ENCODE results near the gene RPUSD2.

The RPUSD2 gene

GRCh38 chr15:40549894-40550293, 19.2 kb upstream of the RPUSD2 start:
- Histone ChIP-seq H3K4me1 (ENCODE audit: control insufficient read depth, insufficient read depth, low read length) (peaks cover 17% of the 10 kb centered on the region), H3K9ac (ENCODE audit: low read depth, low read length) (no peak overlapping the region), H3K9me3 (ENCODE audit: control insufficient read depth, insufficient read depth, low read length) (no peaks in the 10 kb centered on the region), H3K36me3 (ENCODE audit: control insufficient read depth, insufficient read depth, low read length) (peaks cover 3% of the 10 kb centered on the region), H3K27me3 (ENCODE audit: control insufficient read depth, insufficient read depth, low read length) (no peaks in the 10 kb centered on the region), H3K4me3 (ENCODE audit: low read depth, low read length) (no peak overlapping the region)

DNA sequence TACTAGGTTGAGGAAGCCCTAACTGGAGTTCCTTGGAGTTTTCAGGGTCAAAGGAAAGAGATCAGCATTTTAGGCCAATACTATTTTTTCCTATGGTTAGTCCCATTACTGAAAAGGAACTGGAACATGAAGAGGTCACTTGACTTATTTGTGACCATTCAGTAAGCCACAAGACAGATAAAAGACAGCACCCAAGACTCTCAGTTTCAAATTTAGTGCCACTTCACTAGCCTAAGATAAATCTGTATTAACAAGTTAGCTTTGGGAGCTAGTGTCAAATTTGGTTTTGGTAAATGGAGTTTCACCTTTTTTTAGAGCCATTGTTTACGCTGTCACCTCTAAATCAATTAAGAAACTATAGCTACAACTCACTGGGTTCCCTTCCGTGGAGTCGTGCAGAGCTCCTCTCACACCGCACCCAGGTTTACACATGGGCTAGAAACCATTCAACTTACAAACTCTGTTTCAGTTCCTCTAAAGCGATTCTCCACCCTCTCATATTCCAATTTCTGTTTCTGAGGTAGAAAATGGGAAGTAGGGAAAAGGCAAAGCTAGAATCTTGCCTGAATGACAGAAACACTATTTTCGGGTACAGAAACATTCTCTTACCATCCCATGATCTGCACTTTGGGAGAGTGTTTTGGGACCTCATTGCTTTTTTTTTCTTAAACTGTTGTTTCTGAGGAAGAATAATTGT, 18.6 kb upstream of the RPUSD2 start:
- H3K9me3 ChIP-seq (ENCODE audit: control insufficient read depth, insufficient read depth, low read length), result no peaks in the 10 kb centered on the region
- no peaks in the 10 kb centered on the region for H3K27me3 ChIP-seq (ENCODE audit: control insufficient read depth, insufficient read depth, low read length)
- H3K4me1 ChIP-seq (ENCODE audit: control insufficient read depth, insufficient read depth, low read length), result peaks cover 19% of the 10 kb centered on the region
- peaks cover 3% of the 10 kb centered on the region for H3K36me3 ChIP-seq (ENCODE audit: control insufficient read depth, insufficient read depth, low read length)
- no peak overlapping the region for H3K4me3 ChIP-seq (ENCODE audit: low read depth, low read length)
- H3K9ac ChIP-seq (ENCODE audit: low read depth, low read length), result no peak overlapping the region

GRCh38 chr15:40554161-40554525, 15.0 kb upstream of the RPUSD2 start:
- Histone ChIP-seq H3K4me1 (ENCODE audit: control insufficient read depth, insufficient read depth, low read length) (peaks cover 19% of the 10 kb centered on the region), H3K9me3 (ENCODE audit: control insufficient read depth, insufficient read depth, low read length) (no peaks in the 10 kb centered on the region), H3K36me3 (ENCODE audit: control insufficient read depth, insufficient read depth, low read length) (peaks cover 3% of the 10 kb centered on the region), H3K27me3 (ENCODE audit: control insufficient read depth, insufficient read depth, low read length) (no peaks in the 10 kb centered on the region), H3K4me3 (ENCODE audit: low read depth, low read length) (no peak overlapping the region), H3K9ac (ENCODE audit: low read depth, low read length) (no peak overlapping the region)

DNA sequence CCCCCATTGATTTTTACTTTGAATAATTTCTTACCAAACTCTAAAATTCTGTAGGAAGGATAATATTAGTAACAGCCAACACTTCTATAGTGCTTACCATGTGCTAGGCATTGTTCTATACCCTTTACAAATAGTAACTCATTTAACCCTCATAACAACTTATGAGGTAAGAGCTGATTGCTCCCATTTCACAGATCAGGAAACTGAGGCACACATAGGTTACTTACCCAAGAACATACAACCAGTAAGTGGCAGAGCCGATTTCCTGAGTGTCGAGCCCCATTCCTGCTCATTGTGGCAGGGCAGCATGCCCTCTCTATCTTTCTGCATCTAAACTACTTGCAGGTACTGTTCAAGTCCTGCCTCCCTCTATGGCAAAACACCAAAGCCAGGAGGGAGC, 13.2 kb upstream of the RPUSD2 start:
- Histone ChIP-seq H3K36me3 (ENCODE audit: control insufficient read depth, insufficient read depth, low read length) (no peaks in the 10 kb centered on the region), H3K27me3 (ENCODE audit: control insufficient read depth, insufficient read depth, low read length) (no peaks in the 10 kb centered on the region), H3K4me3 (ENCODE audit: low read depth, low read length) (no peak overlapping the region), H3K4me1 (ENCODE audit: control insufficient read depth, insufficient read depth, low read length) (peaks cover 19% of the 10 kb centered on the region), H3K9me3 (ENCODE audit: control insufficient read depth, insufficient read depth, low read length) (no peaks in the 10 kb centered on the region), H3K9ac (ENCODE audit: low read depth, low read length) (no peak overlapping the region)

GRCh38 chr15:40558952-40559742, 10.0 kb upstream of the RPUSD2 start:
- no peak overlapping the region for H3K9ac ChIP-seq (ENCODE audit: low read depth, low read length)
- H3K9me3 ChIP-seq (ENCODE audit: control insufficient read depth, insufficient read depth, low read length), result no peaks in the 10 kb centered on the region

DNA sequence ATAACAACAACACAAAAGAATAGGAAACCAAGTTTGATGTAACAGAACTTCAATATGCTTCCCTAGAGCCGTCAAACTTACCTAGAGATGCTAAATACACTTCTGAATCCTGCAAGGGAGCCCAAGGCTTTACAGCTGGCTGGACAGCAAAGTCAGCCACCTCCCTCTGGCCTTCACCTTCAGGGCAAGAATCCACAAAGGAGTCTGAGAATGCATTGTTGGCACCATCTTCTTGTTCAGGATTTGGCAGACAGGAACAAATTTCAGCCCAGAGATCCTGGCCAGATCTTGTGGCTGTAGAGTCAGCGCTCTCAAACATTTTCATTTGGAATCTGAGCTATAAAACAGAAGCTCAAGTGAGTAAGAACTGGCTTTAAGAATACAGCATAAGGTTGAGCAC, 6.4 kb upstream of the RPUSD2 start:
- Histone ChIP-seq H3K4me1 (ENCODE audit: control insufficient read depth, insufficient read depth, low read length) (peaks cover 7% of the 10 kb centered on the region), H3K9ac (ENCODE audit: low read depth, low read length) (no peak overlapping the region), H3K36me3 (ENCODE audit: control insufficient read depth, insufficient read depth, low read length) (no peaks in the 10 kb centered on the region), H3K27me3 (ENCODE audit: control insufficient read depth, insufficient read depth, low read length) (no peaks in the 10 kb centered on the region), H3K9me3 (ENCODE audit: control insufficient read depth, insufficient read depth, low read length) (no peaks in the 10 kb centered on the region), H3K4me3 (ENCODE audit: low read depth, low read length) (no peak overlapping the region)

More at GRCh38 chr15:40558952-40559742, 10.0 kb upstream of the RPUSD2 start:
- Histone ChIP-seq H3K4me3 (ENCODE audit: low read depth, low read length) (no peak overlapping the region), H3K4me1 (ENCODE audit: control insufficient read depth, insufficient read depth, low read length) (peaks cover 11% of the 10 kb centered on the region), H3K36me3 (ENCODE audit: control insufficient read depth, insufficient read depth, low read length) (no peaks in the 10 kb centered on the region), H3K27me3 (ENCODE audit: control insufficient read depth, insufficient read depth, low read length) (no peaks in the 10 kb centered on the region)

GRCh38 chr15:40563426-40563825, 5.7 kb upstream of the RPUSD2 start:
- H3K9me3 ChIP-seq (ENCODE audit: control insufficient read depth, insufficient read depth, low read length), result no peaks in the 10 kb centered on the region
- no peak overlapping the region for H3K4me3 ChIP-seq (ENCODE audit: low read depth, low read length)
- H3K4me1 ChIP-seq (ENCODE audit: control insufficient read depth, insufficient read depth, low read length), result peaks cover 7% of the 10 kb centered on the region
- H3K36me3 ChIP-seq (ENCODE audit: control insufficient read depth, insufficient read depth, low read length), result no peaks in the 10 kb centered on the region
- no peak overlapping the region for H3K9ac ChIP-seq (ENCODE audit: low read depth, low read length)
- no peaks in the 10 kb centered on the region for H3K27me3 ChIP-seq (ENCODE audit: control insufficient read depth, insufficient read depth, low read length)

DNA sequence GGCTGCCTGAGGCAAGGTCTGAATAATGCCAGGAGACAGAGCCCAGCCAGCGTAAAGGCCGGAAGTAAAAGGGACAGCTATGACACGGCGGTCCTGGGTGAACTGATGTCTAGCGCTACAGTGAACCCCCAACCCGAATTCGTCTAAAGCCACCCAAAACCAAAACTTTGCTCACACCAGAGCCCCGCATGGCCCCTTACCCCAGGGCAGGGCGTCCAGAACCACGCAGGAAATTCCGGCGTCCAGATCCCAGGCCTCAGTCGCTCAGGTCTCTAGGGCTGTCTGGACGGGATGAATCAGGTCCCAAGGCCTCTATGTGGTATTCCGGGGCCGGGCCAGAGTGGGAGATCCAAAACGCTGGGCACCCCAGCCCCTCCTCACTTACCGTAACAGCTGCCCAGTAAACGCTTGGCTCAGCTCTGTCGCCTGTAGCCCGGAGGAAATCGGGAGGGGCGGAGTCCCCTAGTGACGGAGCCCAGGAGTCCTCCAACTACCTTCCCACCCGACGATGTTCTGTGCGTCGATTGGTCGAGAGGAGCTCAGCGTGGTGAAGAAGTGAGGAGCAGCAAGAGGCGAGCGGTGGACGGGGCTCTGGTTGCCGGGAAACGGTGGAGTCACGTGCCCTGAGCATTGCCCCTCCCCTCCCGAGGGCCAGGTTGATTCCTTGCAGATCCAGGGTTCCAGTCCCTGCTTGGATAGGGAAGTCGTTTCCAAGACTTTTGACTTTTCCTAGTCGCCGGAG, 4.3 kb upstream of the RPUSD2 start, which contains the start of gene CCDC32:
TSS of gene CCDC32 (minus strand) at position 452 of the 742 bp plus-strand sequence. CDS start 2,027 bp downstream, outside the sequence.
- Histone ChIP-seq H3K36me3 (ENCODE audit: control insufficient read depth, insufficient read depth, low read length) (no peaks in the 10 kb centered on the region), H3K4me1 (ENCODE audit: control insufficient read depth, insufficient read depth, low read length) (peaks cover 7% of the 10 kb centered on the region), H3K9ac (ENCODE audit: low read depth, low read length) (peak within 1 kb of the TSS; percentile 9), H3K27me3 (ENCODE audit: control insufficient read depth, insufficient read depth, low read length) (no peaks in the 10 kb centered on the region), H3K4me3 (ENCODE audit: low read depth, low read length) (peak within 1 kb of the TSS; percentile 83), H3K9me3 (ENCODE audit: control insufficient read depth, insufficient read depth, low read length) (no peaks in the 10 kb centered on the region)

DNA sequence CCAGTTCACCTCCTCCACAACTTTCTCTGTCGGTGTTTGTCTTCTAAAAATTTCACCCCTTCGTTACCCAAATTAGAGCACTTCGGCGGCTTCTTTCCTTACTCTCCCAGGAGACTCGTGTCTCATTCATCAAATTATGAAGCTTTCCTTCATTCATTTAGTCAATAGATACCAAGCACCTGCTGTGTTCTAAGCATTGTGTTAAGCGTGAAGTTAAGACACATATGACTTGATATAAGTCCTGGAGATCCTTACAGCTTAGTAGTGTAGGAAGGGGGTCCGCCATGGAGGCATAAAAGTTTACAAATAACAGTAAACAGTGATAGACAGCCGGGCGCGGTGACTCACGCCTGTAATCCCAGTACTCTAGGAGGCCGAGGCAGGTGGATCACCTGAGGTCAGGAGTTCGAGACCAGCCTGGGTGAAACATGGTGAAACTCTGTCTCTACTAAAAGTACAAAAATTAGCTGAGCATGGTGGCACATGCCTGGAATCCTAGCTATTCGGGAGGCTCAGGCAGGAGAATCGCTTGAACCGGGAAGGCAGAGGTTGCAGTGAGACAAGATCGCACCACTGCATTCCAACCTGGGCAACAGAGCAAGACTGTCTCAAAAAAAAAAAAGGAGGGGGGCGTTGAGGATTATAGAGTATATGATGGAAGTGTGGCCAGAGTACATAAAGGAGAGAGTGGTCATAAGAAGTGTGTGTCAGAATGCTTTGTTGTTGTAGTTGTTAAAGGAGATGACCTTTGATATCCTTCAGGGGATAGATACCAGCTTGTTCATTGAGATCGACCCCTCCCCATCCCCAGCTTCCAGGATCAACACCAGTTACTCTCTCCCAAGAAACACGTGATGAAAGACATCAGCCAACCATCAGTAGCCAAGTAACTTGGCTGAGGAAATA, 3.5 kb upstream of the RPUSD2 start:
- Histone ChIP-seq H3K9me3 (ENCODE audit: control insufficient read depth, insufficient read depth, low read length) (no peaks in the 10 kb centered on the region), H3K4me1 (ENCODE audit: control insufficient read depth, insufficient read depth, low read length) (peaks cover 9% of the 10 kb centered on the region), H3K36me3 (ENCODE audit: control insufficient read depth, insufficient read depth, low read length) (no peaks in the 10 kb centered on the region), H3K4me3 (ENCODE audit: low read depth, low read length) (peak overlapping the region; percentile 40), H3K27me3 (ENCODE audit: control insufficient read depth, insufficient read depth, low read length) (no peaks in the 10 kb centered on the region), H3K9ac (ENCODE audit: low read depth, low read length) (no peak overlapping the region)

- Histone ChIP-seq H3K9ac (ENCODE audit: low read depth, low read length) (no peak overlapping the region), H3K4me1 (ENCODE audit: control insufficient read depth, insufficient read depth, low read length) (peaks cover 10% of the 10 kb centered on the region), H3K4me3 (ENCODE audit: low read depth, low read length) (no peak overlapping the region)
Observed at GRCh38 chr15:40567111-40567510, 2.0 kb upstream of the RPUSD2 start.

GRCh38 chr15:40575113-40575512, 6.0 kb downstream of the RPUSD2 start:
- H3K9ac ChIP-seq (ENCODE audit: low read depth, low read length), result no peak overlapping the region
- no peak overlapping the region for H3K4me3 ChIP-seq (ENCODE audit: low read depth, low read length)
- no peaks in the 10 kb centered on the region for H3K27me3 ChIP-seq (ENCODE audit: control insufficient read depth, insufficient read depth, low read length)
- peaks cover 4% of the 10 kb centered on the region for H3K4me1 ChIP-seq (ENCODE audit: control insufficient read depth, insufficient read depth, low read length)
- no peaks in the 10 kb centered on the region for H3K9me3 ChIP-seq (ENCODE audit: control insufficient read depth, insufficient read depth, low read length)
- H3K36me3 ChIP-seq (ENCODE audit: control insufficient read depth, insufficient read depth, low read length), result peaks cover 7% of the 10 kb centered on the region

More at GRCh38 chr15:40567111-40567510, 2.0 kb upstream of the RPUSD2 start:
- Histone ChIP-seq H3K9me3 (ENCODE audit: control insufficient read depth, insufficient read depth, low read length) (no peaks in the 10 kb centered on the region), H3K27me3 (ENCODE audit: control insufficient read depth, insufficient read depth, low read length) (no peaks in the 10 kb centered on the region), H3K36me3 (ENCODE audit: control insufficient read depth, insufficient read depth, low read length) (no peaks in the 10 kb centered on the region)
